ENCODE measurements around the gene INSM1. TPM values are rescaled to one million over a fixed set of nuclear protein-coding genes. Genes with fewer than 3 reads are reported as not detected.

The INSM1 gene
- polyA plus RNA-seq, 3 donors: not detected

- H3K9me3 Mint-ChIP-seq: no peaks in the 10 kb centered on the region
- Histone ChIP-seq H3K9ac (ENCODE audit: insufficient read depth, low read length, poor library complexity, severe bottlenecking) (no peak overlapping the region), H3K4me2 (replicated peaks; ENCODE audit: extremely low read depth, low read length, poor library complexity, severe bottlenecking) (no peak overlapping the region), H3K36me3 (replicated peaks in 1 of 2; ENCODE audit: control insufficient read depth in 1 of 2, insufficient read depth in 2 of 2, low read length in 2 of 2) (peaks cover 10 to 67% of the 10 kb centered on the region in 2 donors), H3K79me2 (ENCODE audit: insufficient read depth, low read length) (no peaks in the 10 kb centered on the region), H4K20me1 (ENCODE audit: insufficient read depth, low read length) (peaks cover 6% of the 10 kb centered on the region), H3K27me3 (ENCODE audit: control insufficient read depth in 2 of 2, insufficient read depth in 2 of 2, low read length in 2 of 2) (no peaks in the 10 kb centered on the region), H2AFZ (ENCODE audit: insufficient read depth, low read depth, low read length, poor library complexity, severe bottlenecking) (no peak overlapping the region), H3K4me1 (ENCODE audit: control insufficient read depth in 1 of 2, insufficient read depth in 2 of 2, low read length in 2 of 2) (peaks cover 29 to 37% of the 10 kb centered on the region in 2 donors), H3K27ac (ENCODE audit: low read depth in 1 of 2, low read length in 2 of 2) (no peak overlapping the region), H3K4me3 (replicated peaks in 1 of 3; ENCODE audit: low read depth in 2 of 3, low read length in 3 of 3) (no peak overlapping the region), H3K9me3 (replicated peaks in 1 of 2; ENCODE audit: control insufficient read depth in 1 of 2, insufficient read depth in 1 of 2, low read length in 2 of 2) (no peaks in the 10 kb centered on the region)
- H3K36me3 Mint-ChIP-seq: peaks cover 60 to 76% of the 10 kb centered on the region in 2 donors
- DNase-seq: no peak
- no peak overlapping the region for H3K4me3 Mint-ChIP-seq
- H3K27me3 Mint-ChIP-seq (ENCODE audit: low read depth in 3 of 3): no peaks in the 10 kb centered on the region
- intact Hi-C loops (cut with micrococcal nuclease): no loop called here
- peaks cover 42% of the 10 kb centered on the region for H3K4me1 Mint-ChIP-seq
- WGBS (ENCODE audit: insufficient coverage): 93% methylated on average over 2 of the region's 3 CpGs
- no peak for TF ChIP-seq CTCF (IDR thresholded peaks at IDR 0.05)
- H3K27ac Mint-ChIP-seq: no peak overlapping the region
Measured at GRCh38 chr20:20396794-20397193, 28.9 kb downstream of the INSM1 start.

GRCh38 chr20:20398123-20398522, 30.2 kb downstream of the INSM1 start:
- Histone ChIP-seq H3K4me2 (replicated peaks; ENCODE audit: extremely low read depth, low read length, poor library complexity, severe bottlenecking) (no peak overlapping the region), H3K9me3 (replicated peaks in 1 of 2; ENCODE audit: control insufficient read depth in 1 of 2, insufficient read depth in 1 of 2, low read length in 2 of 2) (no peaks in the 10 kb centered on the region), H3K27ac (ENCODE audit: low read depth in 1 of 2, low read length in 2 of 2) (no peak overlapping the region), H3K4me1 (ENCODE audit: control insufficient read depth in 1 of 2, insufficient read depth in 2 of 2, low read length in 2 of 2) (peaks cover 21 to 26% of the 10 kb centered on the region in 2 donors), H3K4me3 (replicated peaks in 1 of 3; ENCODE audit: low read depth in 2 of 3, low read length in 3 of 3) (no peak overlapping the region), H2AFZ (ENCODE audit: insufficient read depth, low read depth, low read length, poor library complexity, severe bottlenecking) (no peak overlapping the region), H4K20me1 (ENCODE audit: insufficient read depth, low read length) (peaks cover 6% of the 10 kb centered on the region), H3K9ac (ENCODE audit: insufficient read depth, low read length, poor library complexity, severe bottlenecking) (no peak overlapping the region), H3K79me2 (ENCODE audit: insufficient read depth, low read length) (no peaks in the 10 kb centered on the region), H3K36me3 (replicated peaks in 1 of 2; ENCODE audit: control insufficient read depth in 1 of 2, insufficient read depth in 2 of 2, low read length in 2 of 2) (peaks cover 19 to 67% of the 10 kb centered on the region in 2 donors), H3K27me3 (ENCODE audit: control insufficient read depth in 2 of 2, insufficient read depth in 2 of 2, low read length in 2 of 2) (no peaks in the 10 kb centered on the region)
- intact Hi-C loops (cut with micrococcal nuclease): no loop called here
- Mint-ChIP-seq H3K27ac (no peak overlapping the region), H3K27me3 (ENCODE audit: low read depth in 3 of 3) (no peaks in the 10 kb centered on the region), H3K4me3 (no peak overlapping the region), H3K9me3 (no peaks in the 10 kb centered on the region), H3K4me1 (peaks cover 32% of the 10 kb centered on the region), H3K36me3 (peaks cover 58 to 76% of the 10 kb centered on the region in 2 donors)
- TF ChIP-seq CTCF (IDR thresholded peaks at IDR 0.05): no peak
- no peak for DNase-seq
- WGBS (ENCODE audit: insufficient coverage): 94% methylated on average over 6 of the region's 7 CpGs
